ENCODE data around the gene RIPK1. TPM values are rescaled to one million over a fixed set of nuclear protein-coding genes. Genes with fewer than 3 reads are reported as not detected.

Gene RIPK1
- total RNA-seq, 4 donors from 2014 or later: 38.5 to 48.7 (median 40.8) TPM

DNA sequence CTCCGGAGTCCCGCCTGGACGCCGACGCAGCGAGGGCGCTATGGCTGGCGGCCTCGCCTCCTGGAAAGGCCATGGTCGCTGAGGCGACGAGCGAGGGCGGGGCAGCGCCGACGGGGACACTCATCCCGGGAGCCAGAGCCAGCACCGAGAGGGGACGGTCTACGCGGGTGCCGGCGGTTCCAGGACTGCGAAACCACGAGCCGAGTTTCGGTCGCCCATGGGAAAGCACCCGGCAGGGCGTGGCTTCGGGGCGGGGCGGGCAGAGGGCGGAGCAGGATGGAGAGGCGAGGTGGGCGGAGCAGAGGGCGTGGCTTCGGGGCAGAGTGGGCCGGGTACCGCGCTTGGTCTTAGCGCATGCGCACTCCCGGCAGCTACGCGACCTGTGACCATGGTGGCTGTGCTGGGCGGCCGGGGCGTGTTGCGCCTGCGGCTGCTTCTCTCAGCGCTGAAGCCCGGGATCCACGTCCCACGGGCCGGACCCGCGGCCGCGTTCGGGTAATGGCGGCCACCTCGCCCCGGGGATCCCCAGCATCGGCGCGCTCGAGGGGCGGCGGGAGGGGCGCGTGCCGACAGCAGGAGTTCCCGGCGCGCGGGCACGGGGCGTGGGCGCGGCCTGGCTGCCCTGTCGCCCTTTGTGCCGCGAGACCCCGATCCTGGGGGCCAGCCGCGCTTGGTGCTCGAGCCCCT is 50.2 kb downstream of the RIPK1 start, which contains the start of gene BPHL:
Gene BPHL (plus strand): TSS at position 359 of the 687 bp plus-strand sequence. CDS start 30 bp downstream, at position 389.
- peaks cover 0 to 10% (median 0%) of the 10 kb centered on the region in 4 donors for H3K4me1 ChIP-seq
- H3K4me3 ChIP-seq: peak within 1 kb of the TSS; percentile 69 to 85 (median 78)
- peak; percentile 99 to 100 (median 99) for DNase-seq
- TF ChIP-seq POLR2A (IDR thresholded peaks at IDR 0.05): peak; percentile 90 to 94
- TF ChIP-seq, protein P1, sequence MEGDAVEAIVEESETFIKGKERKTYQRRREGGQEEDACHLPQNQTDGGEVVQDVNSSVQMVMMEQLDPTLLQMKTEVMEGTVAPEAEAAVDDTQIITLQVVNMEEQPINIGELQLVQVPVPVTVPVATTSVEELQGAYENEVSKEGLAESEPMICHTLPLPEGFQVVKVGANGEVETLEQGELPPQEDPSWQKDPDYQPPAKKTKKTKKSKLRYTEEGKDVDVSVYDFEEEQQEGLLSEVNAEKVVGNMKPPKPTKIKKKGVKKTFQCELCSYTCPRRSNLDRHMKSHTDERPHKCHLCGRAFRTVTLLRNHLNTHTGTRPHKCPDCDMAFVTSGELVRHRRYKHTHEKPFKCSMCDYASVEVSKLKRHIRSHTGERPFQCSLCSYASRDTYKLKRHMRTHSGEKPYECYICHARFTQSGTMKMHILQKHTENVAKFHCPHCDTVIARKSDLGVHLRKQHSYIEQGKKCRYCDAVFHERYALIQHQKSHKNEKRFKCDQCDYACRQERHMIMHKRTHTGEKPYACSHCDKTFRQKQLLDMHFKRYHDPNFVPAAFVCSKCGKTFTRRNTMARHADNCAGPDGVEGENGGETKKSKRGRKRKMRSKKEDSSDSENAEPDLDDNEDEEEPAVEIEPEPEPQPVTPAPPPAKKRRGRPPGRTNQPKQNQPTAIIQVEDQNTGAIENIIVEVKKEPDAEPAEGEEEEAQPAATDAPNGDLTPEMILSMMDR (IDR thresholded peaks at IDR 0.05): no peak
- H3K27me3 ChIP-seq: no peaks in the 10 kb centered on the region
- H3K9me3 ChIP-seq: no peaks in the 10 kb centered on the region
- H3K36me3 ChIP-seq: peaks cover 0 to 19% (median 0%) of the 10 kb centered on the region in 3 donors
- H3K27ac ChIP-seq: peak within 1 kb of the TSS; percentile 83 to 97 (median 94)

DNA sequence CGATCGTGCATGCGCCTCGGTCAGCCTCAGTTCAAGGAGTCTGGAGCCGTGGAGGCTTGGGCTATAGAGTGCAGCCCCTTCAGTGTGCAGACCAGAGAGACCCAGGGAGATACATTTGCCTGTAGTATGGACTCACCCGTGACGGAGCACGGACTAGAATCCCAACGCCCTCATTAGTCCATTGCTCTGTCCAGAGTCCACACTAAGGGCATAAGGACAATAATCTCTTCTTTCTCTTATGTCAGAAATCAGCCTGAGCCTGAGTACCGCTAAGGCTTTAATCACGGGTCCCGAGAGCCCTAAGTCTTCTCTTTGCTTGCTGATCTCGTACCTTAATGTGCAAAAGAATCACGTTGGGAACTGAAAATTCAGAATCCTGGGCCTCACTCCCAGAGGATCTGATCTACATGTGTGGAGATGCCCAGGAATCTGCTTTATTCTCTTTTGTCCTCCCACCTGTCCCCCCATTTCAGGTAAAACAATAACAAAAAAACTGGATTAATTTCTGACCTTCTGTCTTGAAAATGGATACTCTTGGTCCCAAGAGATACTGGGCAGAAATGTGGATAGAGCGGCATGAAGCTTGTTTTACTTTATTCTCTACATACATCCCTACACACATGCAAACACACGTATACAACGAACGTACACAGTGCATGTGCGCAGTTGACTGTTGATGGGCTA is 50.9 kb downstream of the RIPK1 start:
- Histone ChIP-seq H3K4me1 (peaks cover 0 to 10% (median 0%) of the 10 kb centered on the region in 4 donors), H3K36me3 (peaks cover 0 to 12% (median 0%) of the 10 kb centered on the region in 3 donors), H3K27me3 (no peaks in the 10 kb centered on the region), H3K27ac (peak overlapping the region; percentile 83 to 97 (median 94)), H3K4me3 (peak overlapping the region; percentile 69 to 85 (median 78)), H3K9me3 (no peaks in the 10 kb centered on the region)
- TF ChIP-seq POLR2A (IDR thresholded peaks at IDR 0.05): no peak
- TF ChIP-seq, protein P1 (IDR thresholded peaks at IDR 0.05): no peak
- peak in 1 of 3 donors; percentile 76 for DNase-seq

DNA sequence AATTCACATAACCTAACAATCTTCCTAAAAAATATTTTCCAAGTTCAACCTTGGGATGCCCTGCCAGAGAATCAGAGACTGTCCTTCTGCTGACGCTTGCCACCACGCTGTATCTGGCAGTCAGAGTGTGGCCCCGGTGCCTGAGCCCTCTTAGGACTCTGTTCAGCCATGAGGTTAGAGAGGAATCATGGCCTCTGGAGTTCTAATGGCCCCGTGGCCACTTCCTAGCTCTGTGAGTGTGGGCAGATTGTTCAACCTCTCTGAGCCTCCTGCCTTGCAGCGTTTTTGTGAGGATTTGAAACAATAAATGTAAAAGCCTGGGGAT is 52.4 kb downstream of the RIPK1 start:
- Histone ChIP-seq H3K36me3 (no peaks in the 10 kb centered on the region), H3K4me3 (no peak overlapping the region), H3K9me3 (no peaks in the 10 kb centered on the region), H3K27me3 (no peaks in the 10 kb centered on the region), H3K4me1 (peaks cover 0 to 10% (median 0%) of the 10 kb centered on the region in 4 donors), H3K27ac (no peak overlapping the region)
- TF ChIP-seq POLR2A (IDR thresholded peaks at IDR 0.05): no peak
- TF ChIP-seq, protein P1 (IDR thresholded peaks at IDR 0.05): no peak
- DNase-seq: no peak

DNA sequence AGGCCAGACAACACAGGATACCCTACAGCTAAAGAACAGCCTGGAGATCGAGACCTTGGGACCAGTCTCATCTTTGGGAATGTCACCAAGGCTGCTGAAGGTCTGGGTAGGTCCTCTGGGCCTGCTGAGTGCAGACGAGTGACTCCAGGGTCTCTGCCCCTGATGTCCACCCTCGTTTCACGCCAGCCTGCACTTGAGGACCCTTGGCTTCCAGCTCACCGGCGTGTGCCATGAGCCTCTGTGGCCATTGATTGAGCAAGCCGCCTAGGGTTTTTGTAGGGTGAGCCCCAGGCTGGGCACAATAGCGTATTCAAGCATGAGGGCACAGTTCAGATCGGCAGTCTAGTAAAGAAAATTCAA is 54.5 kb downstream of the RIPK1 start:
- TF ChIP-seq, protein P1 (IDR thresholded peaks at IDR 0.05): no peak
- no peak for TF ChIP-seq POLR2A (IDR thresholded peaks at IDR 0.05)
- H3K27me3 ChIP-seq: no peaks in the 10 kb centered on the region
- H3K27ac ChIP-seq: no peak overlapping the region
- H3K4me1 ChIP-seq: peaks cover 0 to 6% (median 0%) of the 10 kb centered on the region in 4 donors
- no peaks in the 10 kb centered on the region for H3K9me3 ChIP-seq
- no peak for DNase-seq
- peaks cover 0 to 1% (median 0%) of the 10 kb centered on the region in 3 donors for H3K36me3 ChIP-seq
- no peak overlapping the region for H3K4me3 ChIP-seq

DNA sequence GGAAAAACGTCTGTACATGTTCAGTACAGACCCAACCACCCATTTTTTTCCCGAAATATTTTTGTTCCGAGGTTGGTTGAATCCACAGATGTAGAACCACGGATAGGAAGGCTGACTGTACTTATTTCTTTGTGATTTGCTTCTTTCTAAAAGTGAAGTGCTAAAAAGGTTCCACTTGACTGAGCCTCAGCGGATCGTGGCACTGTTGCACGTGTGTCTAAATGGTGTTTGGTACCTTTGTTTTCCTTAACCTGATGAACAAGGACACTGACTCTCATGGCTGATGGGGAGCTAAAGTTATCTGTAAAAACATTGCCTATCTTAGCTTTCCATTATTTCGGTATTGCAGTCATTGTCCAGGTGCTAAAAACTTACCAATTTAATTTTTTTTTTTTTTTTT is 56.4 kb downstream of the RIPK1 start:
- Histone ChIP-seq H3K4me1 (no peaks in the 10 kb centered on the region), H3K27me3 (no peaks in the 10 kb centered on the region), H3K36me3 (peaks cover 0 to 18% (median 0%) of the 10 kb centered on the region in 3 donors), H3K9me3 (no peaks in the 10 kb centered on the region), H3K4me3 (no peak overlapping the region), H3K27ac (no peak overlapping the region)
- TF ChIP-seq POLR2A (IDR thresholded peaks at IDR 0.05): no peak
- TF ChIP-seq, protein P1 (IDR thresholded peaks at IDR 0.05): no peak
- DNase-seq: no peak
